ENCODE results near the gene IL17RA. TPM values are rescaled to one million over a fixed set of nuclear protein-coding genes. Genes with fewer than 3 reads are reported as not detected.

Gene IL17RA
- polyA plus RNA-seq, 1 experiment: 20.3 TPM

DNA sequence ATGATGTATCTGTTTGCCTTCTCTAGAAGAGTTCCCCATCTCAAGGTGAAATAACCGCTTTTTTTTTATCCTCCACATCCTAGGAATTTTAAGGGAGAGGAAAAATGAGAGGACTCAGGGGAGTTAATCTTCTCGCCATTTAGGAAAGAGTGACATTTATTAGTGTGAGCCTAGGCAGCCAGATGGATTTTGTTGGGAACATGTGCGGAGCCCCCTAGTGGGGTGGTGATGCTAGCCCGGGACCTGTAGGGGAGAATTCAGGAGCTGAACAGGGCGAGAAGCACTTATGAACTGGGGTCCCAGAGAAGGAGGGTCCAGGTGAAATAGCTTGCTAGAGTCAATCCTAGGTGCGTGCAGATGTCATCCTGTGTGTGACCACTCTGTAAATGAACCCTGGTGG, 10.7 kb downstream of the IL17RA start:
- CTCF ChIA-PET: interaction anchor here (0.7 to 2.0 kb wide), 10 partner anchors 8 to 407 kb away, joined by 3 to 16 read pairs (median 4); no protein-coding TSS in a partner anchor
- no peaks in the 10 kb centered on the region for H3K9me3 ChIP-seq (ENCODE audit: control insufficient read depth, insufficient read depth, low read length)
- H3K4me3 ChIP-seq (ENCODE audit: low read depth, low read length): no peak overlapping the region
- TF ChIP-seq, protein P1, sequence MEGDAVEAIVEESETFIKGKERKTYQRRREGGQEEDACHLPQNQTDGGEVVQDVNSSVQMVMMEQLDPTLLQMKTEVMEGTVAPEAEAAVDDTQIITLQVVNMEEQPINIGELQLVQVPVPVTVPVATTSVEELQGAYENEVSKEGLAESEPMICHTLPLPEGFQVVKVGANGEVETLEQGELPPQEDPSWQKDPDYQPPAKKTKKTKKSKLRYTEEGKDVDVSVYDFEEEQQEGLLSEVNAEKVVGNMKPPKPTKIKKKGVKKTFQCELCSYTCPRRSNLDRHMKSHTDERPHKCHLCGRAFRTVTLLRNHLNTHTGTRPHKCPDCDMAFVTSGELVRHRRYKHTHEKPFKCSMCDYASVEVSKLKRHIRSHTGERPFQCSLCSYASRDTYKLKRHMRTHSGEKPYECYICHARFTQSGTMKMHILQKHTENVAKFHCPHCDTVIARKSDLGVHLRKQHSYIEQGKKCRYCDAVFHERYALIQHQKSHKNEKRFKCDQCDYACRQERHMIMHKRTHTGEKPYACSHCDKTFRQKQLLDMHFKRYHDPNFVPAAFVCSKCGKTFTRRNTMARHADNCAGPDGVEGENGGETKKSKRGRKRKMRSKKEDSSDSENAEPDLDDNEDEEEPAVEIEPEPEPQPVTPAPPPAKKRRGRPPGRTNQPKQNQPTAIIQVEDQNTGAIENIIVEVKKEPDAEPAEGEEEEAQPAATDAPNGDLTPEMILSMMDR (IDR thresholded peaks at IDR 0.05; ENCODE audit: low read depth, low read length): peak; percentile 45
- DNase-seq (ENCODE audit: low read depth, low spot score): no peak
- H3K27ac ChIP-seq (ENCODE audit: low read depth, low read length): no peak overlapping the region
- H3K27me3 ChIP-seq (ENCODE audit: control insufficient read depth, insufficient read depth, low read length): no peaks in the 10 kb centered on the region
- POLR2A ChIA-PET: no interaction called here

GRCh38 chr22:17096071-17096470, 11.3 kb downstream of the IL17RA start:
- CTCF ChIA-PET: interaction anchor here (0.7 to 2.0 kb wide), 7 partner anchors 9 to 76 kb away, joined by 3 to 16 read pairs (median 4); no protein-coding TSS in a partner anchor
- H3K9me3 ChIP-seq (ENCODE audit: control insufficient read depth, insufficient read depth, low read length): no peaks in the 10 kb centered on the region
- TF ChIP-seq, protein P1 (IDR thresholded peaks at IDR 0.05; ENCODE audit: low read depth, low read length): no peak
- no peak overlapping the region for H3K27ac ChIP-seq (ENCODE audit: low read depth, low read length)
- no peak overlapping the region for H3K4me3 ChIP-seq (ENCODE audit: low read depth, low read length)
- no peaks in the 10 kb centered on the region for H3K27me3 ChIP-seq (ENCODE audit: control insufficient read depth, insufficient read depth, low read length)
- POLR2A ChIA-PET: no interaction called here
- no peak for DNase-seq (ENCODE audit: low read depth, low spot score)

GRCh38 chr22:17097062-17097461, 12.3 kb downstream of the IL17RA start:
- Histone ChIP-seq H3K4me3 (ENCODE audit: low read depth, low read length) (no peak overlapping the region), H3K9me3 (ENCODE audit: control insufficient read depth, insufficient read depth, low read length) (no peaks in the 10 kb centered on the region), H3K27me3 (ENCODE audit: control insufficient read depth, insufficient read depth, low read length) (no peaks in the 10 kb centered on the region), H3K27ac (ENCODE audit: low read depth, low read length) (no peak overlapping the region)
- CTCF ChIA-PET: interaction anchor here (1.5 to 1.8 kb wide), 3 partner anchors 39 to 405 kb away, joined by 4 to 10 read pairs (median 9); no protein-coding TSS in a partner anchor
- POLR2A ChIA-PET: no interaction called here
- TF ChIP-seq, protein P1 (IDR thresholded peaks at IDR 0.05; ENCODE audit: low read depth, low read length): no peak
- DNase-seq (ENCODE audit: low read depth, low spot score): no peak

GRCh38 chr22:17097701-17098100, 12.9 kb downstream of the IL17RA start:
- Histone ChIP-seq H3K4me3 (ENCODE audit: low read depth, low read length) (no peak overlapping the region), H3K27ac (ENCODE audit: low read depth, low read length) (no peak overlapping the region), H3K27me3 (ENCODE audit: control insufficient read depth, insufficient read depth, low read length) (no peaks in the 10 kb centered on the region), H3K9me3 (ENCODE audit: control insufficient read depth, insufficient read depth, low read length) (no peaks in the 10 kb centered on the region)
- TF ChIP-seq, protein P1 (IDR thresholded peaks at IDR 0.05; ENCODE audit: low read depth, low read length): no peak
- no peak for DNase-seq (ENCODE audit: low read depth, low spot score)
- CTCF ChIA-PET: interaction anchor here (1.5 to 1.7 kb wide), 2 partner anchors 74 to 404 kb away, joined by 4 to 10 read pairs; no protein-coding TSS in a partner anchor
- POLR2A ChIA-PET: no interaction called here

DNA sequence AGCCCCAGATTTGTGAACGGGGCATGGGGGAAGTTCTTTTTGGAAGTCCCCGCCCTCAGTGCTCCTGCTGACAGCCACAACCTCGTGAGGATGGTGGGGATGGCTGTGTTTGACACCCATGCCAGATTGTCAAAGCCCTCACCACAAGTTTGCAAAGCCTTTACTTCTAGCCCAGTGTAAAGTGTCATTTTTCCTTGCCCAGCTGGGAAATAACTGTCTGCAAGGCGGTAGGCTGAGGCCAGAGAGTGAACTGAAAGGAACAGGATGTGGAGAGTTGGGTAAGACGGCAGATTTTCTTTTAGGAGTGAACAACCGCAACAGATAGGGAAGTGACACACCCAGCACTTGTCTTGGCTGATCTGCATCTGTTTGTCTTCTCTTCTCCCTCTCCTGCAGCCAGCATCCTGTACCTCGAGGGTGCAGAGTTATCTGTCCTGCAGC, 13.6 kb downstream of the IL17RA start:
- Histone ChIP-seq H3K27me3 (ENCODE audit: control insufficient read depth, insufficient read depth, low read length) (no peaks in the 10 kb centered on the region), H3K9me3 (ENCODE audit: control insufficient read depth, insufficient read depth, low read length) (no peaks in the 10 kb centered on the region), H3K4me3 (ENCODE audit: low read depth, low read length) (no peak overlapping the region), H3K27ac (ENCODE audit: low read depth, low read length) (no peak overlapping the region)
- TF ChIP-seq, protein P1 (IDR thresholded peaks at IDR 0.05; ENCODE audit: low read depth, low read length): no peak
- no peak for DNase-seq (ENCODE audit: low read depth, low spot score)
- CTCF ChIA-PET: interaction anchor here (0.5 to 1.4 kb wide), 2 partner anchors 73 to 401 kb away, joined by 3 to 6 read pairs; no protein-coding TSS in a partner anchor
- POLR2A ChIA-PET: no interaction called here

All from AG04450 (cell line).